HG03432 (cell line): Measurements from ENCODE around the gene PDLIM4.

ENCODE experiments used
- ATAC-seq: cut with Tn5 transposase; IDR thresholded peaks from one replicate; pipeline ENCODE4 v1.9.1; 2021; ENCODE audit warnings: mild to moderate bottlenecking, moderate library complexity; ENCODE audit not compliant: unreplicated experiment

The PDLIM4 gene

GRCh38 chr5:132257131-132258101 is at the start of gene PDLIM4:
Gene PDLIM4 (plus strand): TSS chr5:132257696. CDS start chr5:132257735, 39 bp downstream.
- ATAC-seq: no peak

GRCh38 chr5:132207778-132208177 is 49.7 kb upstream of the PDLIM4 start:
- ATAC-seq: no peak

GRCh38 chr5:132209131-132209530 is 48.4 kb upstream of the PDLIM4 start:
- ATAC-seq: no peak

GRCh38 chr5:132209901-132210545 is 47.5 kb upstream of the PDLIM4 start:
- ATAC-seq: no peak

GRCh38 chr5:132210944-132211343 is 46.6 kb upstream of the PDLIM4 start:
- no peak for ATAC-seq

DNA sequence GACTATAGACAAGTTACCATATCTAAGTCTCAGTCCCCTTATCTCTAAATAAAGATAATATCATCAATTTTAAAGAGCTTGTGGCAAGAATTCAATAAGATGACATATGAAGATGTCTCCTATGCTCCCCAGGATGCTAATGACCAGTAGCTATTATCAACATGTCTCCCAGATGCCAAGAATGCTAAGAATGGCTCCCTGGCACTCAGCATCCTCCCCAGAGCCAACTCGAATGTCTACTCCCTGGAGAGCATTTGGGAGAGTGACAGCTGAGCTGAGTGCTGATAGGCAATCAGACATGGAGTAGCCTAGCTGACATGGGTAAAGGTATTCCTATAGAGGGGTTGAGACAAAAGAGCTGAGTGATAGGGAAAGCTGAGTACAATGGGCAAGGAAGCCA is 45.7 kb upstream of the PDLIM4 start:
- ATAC-seq: no peak

GRCh38 chr5:132213666-132214065 is 43.8 kb upstream of the PDLIM4 start:
- no peak for ATAC-seq

DNA sequence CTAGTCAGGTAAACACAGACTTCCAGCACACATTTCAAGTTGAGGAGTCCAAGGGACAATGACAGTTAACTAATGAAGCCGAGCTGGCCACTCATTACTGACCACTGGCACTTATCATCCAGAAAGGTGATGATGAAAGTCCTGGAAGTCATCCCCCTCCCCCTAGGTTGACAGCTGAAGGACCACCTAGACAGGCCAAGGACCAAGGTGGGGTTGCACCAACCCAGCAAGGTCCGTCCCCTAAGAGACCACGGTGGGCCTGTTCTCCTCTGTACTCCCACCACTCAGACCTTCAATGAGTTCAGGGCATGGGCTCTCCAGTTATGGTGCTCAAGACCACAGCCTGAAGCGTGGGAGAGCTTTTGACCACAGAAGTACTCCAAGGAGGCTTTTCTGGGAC is 43.0 kb upstream of the PDLIM4 start:
- ATAC-seq: no peak

DNA sequence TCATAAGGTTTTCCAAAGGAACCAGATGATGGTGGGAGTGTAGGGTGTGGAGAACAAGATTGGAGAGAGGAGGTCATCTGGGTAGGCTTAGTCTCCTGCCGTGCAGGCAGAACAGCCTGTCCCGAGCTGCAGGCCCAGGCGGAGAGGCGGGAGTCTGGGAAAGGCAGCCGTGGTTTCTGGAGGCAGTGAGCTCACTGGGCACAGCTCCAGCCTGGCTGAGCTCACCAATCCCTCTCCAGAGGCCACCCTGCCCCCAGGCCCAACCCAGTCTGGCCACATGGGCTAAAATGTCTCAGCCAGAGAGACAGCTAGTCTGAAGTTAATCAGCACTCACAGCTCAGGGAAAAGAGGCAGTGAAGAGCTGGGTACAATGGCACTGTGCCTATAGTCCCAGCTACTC is 42.2 kb upstream of the PDLIM4 start:
- no peak for ATAC-seq

DNA sequence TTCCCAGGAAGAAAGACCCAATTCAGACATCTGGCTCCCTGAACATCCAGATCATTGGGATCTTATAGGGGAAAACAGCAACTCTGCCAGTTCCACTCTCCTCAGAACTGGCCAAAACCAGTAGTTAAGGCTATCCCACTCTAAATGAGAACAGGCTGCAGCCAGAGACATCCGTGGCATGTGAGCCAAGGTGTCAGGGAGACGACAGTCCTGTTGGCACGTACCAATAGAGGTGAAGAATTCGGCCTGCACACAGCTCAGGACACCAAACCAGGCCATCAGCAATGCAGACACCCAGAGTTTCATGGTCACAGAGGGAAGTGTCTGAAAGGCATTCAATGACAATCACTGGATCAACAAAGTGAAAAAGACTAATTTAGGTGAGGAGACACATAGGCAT is 39.2 kb upstream of the PDLIM4 start:
- no peak for ATAC-seq

DNA sequence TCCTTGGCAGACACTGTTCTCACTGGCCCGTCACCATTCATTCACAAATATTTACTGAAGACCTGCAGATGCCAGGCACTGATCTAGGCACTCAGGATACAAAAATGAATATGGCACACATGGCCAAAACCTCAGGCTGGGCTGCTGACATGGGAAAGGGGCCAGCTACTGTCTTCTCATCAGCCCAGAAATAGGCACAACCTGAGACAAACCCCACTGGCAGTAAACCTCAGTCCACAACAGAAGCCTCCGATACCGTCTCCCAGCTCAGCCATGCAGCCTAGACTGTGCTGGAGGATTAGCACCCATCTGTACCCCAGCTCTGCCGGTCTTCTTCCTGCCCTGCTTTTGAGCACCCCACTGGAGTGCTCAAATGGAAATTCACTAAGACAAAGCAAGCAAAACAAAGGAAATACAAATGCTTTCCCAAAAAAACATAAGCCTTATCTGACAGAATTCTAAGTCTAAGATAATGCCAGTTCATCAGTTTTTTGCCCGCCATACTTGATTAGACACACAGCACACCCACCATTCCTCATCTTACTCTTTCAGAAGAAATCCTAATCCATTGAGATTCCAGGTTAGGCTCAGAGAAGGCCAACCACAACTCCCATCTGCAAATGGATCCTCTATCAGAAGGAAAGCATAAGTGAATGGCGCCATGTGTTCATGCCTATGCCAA is 38.1 kb upstream of the PDLIM4 start:
- no peak for ATAC-seq

GRCh38 chr5:132219981-132220380 is 37.5 kb upstream of the PDLIM4 start:
- ATAC-seq: no peak

DNA sequence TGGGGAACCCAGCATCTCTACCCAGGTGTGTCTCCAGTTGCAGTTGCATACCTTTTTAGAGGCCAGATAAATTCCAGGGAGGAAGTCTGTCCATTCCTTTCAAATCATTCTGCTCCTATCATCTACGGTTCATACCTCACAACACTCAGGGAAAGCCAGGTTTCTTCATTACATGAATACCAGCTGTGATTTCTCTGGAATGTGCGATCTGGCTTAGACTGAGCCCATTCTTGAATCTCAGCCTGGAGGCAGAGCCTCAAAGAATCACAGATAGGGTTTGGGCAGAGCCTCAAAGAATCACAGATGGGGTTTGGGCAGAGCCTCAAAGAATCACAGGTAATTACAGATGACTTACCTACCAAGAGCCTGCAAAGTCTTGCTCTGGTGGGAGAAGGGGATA is 37.0 kb upstream of the PDLIM4 start:
- no peak for ATAC-seq

- peak; percentile 21 for ATAC-seq
Measured at GRCh38 chr5:132221781-132222648, 35.5 kb upstream of the PDLIM4 start.

- ATAC-seq: peak; percentile 83
Measured at GRCh38 chr5:132222649-132223038, 34.9 kb upstream of the PDLIM4 start.

GRCh38 chr5:132223861-132224260 is 33.6 kb upstream of the PDLIM4 start:
- ATAC-seq: no peak

DNA sequence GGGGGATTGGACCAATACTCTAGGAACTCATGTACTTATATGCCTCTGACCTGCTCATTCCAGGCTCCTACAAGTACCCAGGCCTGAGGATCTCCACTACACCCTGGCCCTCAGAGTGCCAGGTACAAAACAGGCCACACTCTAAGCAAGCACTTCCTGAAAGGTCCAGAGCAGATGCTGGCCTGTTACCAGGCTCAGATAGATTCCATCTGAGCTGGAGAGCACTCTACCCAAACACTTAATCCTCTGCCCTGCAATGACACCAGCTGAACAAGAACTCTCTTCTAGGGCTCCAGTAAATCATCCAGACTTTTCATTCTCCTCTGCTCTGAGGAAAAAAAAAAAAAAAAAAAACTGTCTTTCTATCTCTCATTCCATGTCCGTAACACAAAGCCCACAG is 32.8 kb upstream of the PDLIM4 start:
- no peak for ATAC-seq

- ATAC-seq: no peak
Measured at GRCh38 chr5:132225165-132226032, 32.1 kb upstream of the PDLIM4 start.

GRCh38 chr5:132226516-132227234 is 30.8 kb upstream of the PDLIM4 start:
- no peak for ATAC-seq
